ENCODE measurements around the gene OSBPL3. TPM values are rescaled to one million over a fixed set of nuclear protein-coding genes. Genes with fewer than 3 reads are reported as not detected.

OSBPL3 gene
- polyA plus RNA-seq, 1 donor from 2014 or later, result 0.26 TPM

DNA sequence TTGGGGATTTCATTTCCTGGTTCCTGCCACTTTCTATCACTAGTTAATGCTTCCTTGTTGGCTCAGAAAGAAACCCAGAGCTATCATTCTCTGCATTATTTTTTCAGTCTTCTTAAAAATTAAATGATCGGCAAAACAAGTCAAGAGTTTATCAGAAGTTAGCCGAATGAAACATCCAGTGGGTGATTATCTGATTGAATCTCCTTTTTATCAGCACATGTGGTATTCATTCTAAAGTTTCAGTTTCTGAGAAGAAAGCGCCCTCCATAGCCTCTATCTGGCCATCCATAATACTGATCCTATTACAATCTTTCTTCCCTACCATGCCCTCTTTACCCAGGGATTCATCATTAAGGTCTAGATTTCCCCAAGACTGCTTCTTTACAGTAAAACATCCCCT lies 71.8 kb downstream of the OSBPL3 start:
- TF ChIP-seq SMC3 (conservative IDR thresholded peaks at IDR 0.05; ENCODE audit: poor library complexity) (no peak), EP300 (conservative IDR thresholded peaks at IDR 0.05; ENCODE audit: poor library complexity, severe bottlenecking) (no peak), RAD21 (conservative IDR thresholded peaks at IDR 0.05) (no peak), MXI1 (conservative IDR thresholded peaks at IDR 0.05; ENCODE audit: poor library complexity, severe bottlenecking) (no peak), POLR2AphosphoS5 (IDR thresholded peaks at IDR 0.05) (no peak), TAF1 (IDR thresholded peaks at IDR 0.05; ENCODE audit: low read depth) (no peak), EZH2 (IDR thresholded peaks at IDR 0.05; ENCODE audit: borderline replicate concordance, insufficient read depth, low read length, poor library complexity, severe bottlenecking) (no peak)
- TF ChIP-seq, protein P1, sequence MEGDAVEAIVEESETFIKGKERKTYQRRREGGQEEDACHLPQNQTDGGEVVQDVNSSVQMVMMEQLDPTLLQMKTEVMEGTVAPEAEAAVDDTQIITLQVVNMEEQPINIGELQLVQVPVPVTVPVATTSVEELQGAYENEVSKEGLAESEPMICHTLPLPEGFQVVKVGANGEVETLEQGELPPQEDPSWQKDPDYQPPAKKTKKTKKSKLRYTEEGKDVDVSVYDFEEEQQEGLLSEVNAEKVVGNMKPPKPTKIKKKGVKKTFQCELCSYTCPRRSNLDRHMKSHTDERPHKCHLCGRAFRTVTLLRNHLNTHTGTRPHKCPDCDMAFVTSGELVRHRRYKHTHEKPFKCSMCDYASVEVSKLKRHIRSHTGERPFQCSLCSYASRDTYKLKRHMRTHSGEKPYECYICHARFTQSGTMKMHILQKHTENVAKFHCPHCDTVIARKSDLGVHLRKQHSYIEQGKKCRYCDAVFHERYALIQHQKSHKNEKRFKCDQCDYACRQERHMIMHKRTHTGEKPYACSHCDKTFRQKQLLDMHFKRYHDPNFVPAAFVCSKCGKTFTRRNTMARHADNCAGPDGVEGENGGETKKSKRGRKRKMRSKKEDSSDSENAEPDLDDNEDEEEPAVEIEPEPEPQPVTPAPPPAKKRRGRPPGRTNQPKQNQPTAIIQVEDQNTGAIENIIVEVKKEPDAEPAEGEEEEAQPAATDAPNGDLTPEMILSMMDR (IDR thresholded peaks at IDR 0.05; ENCODE audit: poor library complexity, severe bottlenecking), result no peak
- TF ChIP-seq, protein P2, sequence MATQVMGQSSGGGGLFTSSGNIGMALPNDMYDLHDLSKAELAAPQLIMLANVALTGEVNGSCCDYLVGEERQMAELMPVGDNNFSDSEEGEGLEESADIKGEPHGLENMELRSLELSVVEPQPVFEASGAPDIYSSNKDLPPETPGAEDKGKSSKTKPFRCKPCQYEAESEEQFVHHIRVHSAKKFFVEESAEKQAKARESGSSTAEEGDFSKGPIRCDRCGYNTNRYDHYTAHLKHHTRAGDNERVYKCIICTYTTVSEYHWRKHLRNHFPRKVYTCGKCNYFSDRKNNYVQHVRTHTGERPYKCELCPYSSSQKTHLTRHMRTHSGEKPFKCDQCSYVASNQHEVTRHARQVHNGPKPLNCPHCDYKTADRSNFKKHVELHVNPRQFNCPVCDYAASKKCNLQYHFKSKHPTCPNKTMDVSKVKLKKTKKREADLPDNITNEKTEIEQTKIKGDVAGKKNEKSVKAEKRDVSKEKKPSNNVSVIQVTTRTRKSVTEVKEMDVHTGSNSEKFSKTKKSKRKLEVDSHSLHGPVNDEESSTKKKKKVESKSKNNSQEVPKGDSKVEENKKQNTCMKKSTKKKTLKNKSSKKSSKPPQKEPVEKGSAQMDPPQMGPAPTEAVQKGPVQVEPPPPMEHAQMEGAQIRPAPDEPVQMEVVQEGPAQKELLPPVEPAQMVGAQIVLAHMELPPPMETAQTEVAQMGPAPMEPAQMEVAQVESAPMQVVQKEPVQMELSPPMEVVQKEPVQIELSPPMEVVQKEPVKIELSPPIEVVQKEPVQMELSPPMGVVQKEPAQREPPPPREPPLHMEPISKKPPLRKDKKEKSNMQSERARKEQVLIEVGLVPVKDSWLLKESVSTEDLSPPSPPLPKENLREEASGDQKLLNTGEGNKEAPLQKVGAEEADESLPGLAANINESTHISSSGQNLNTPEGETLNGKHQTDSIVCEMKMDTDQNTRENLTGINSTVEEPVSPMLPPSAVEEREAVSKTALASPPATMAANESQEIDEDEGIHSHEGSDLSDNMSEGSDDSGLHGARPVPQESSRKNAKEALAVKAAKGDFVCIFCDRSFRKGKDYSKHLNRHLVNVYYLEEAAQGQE (IDR thresholded peaks at IDR 0.05; ENCODE audit: borderline replicate concordance), result no peak
- H3K27ac ChIP-seq (ENCODE audit: low read length), result no peak overlapping the region
- no peaks in the 10 kb centered on the region for H3F3A ChIP-seq (ENCODE audit: insufficient read depth, low read length, poor library complexity, severe bottlenecking)
- no peaks in the 10 kb centered on the region for H3K79me2 ChIP-seq (replicated peaks; ENCODE audit: insufficient read depth, low read length)
- no peaks in the 10 kb centered on the region for H3K27me3 ChIP-seq (ENCODE audit: insufficient read depth, low read depth, low read length)
- H2AFZ ChIP-seq (ENCODE audit: low read depth, low read length), result no peak overlapping the region
- no peaks in the 10 kb centered on the region for H3K9me3 ChIP-seq (ENCODE audit: low read length)
- H3K9me2 ChIP-seq (ENCODE audit: insufficient read depth, low read length), result no peaks in the 10 kb centered on the region
- H4K20me1 ChIP-seq (ENCODE audit: insufficient read depth), result no peaks in the 10 kb centered on the region
- H3K36me3 ChIP-seq (ENCODE audit: insufficient read depth, low read length), result no peaks in the 10 kb centered on the region
- H3K4me3 ChIP-seq (ENCODE audit: low read length), result no peak overlapping the region
- no peak overlapping the region for H3K9ac ChIP-seq (ENCODE audit: low read length)
- H3K4me2 ChIP-seq (ENCODE audit: low read length), result no peak overlapping the region

DNA sequence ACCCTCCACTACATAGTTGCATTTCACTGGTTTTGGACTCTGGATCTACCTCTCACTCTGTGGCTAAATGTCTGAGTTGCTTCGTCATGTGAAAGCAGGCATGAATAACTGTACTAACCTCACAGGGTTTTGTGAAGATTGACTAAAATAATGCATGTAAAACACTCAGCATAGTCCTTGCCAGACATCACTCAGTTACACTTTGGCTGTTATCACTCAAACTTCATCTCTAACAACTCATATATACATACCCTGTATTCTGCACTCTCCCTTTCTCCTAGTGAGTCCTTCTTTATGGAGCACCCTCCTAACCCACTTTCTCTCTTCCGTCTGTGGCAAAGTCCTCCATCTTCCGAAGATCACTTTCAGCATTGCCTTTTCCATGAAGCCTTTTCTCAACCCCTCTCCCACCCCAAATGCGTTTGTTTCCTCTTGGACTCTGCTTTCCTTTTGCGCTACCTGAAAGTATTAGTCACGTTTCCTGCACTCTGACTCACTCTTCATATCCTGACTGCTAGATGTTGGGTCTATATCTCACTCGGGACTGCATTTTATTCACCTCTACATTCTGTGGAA lies 72.6 kb downstream of the OSBPL3 start:
- Histone ChIP-seq H3K4me2 (ENCODE audit: low read length) (no peak overlapping the region), H3K9me3 (ENCODE audit: low read length) (no peaks in the 10 kb centered on the region), H3K36me3 (ENCODE audit: insufficient read depth, low read length) (no peaks in the 10 kb centered on the region), H3K27me3 (ENCODE audit: insufficient read depth, low read depth, low read length) (no peaks in the 10 kb centered on the region), H3F3A (ENCODE audit: insufficient read depth, low read length, poor library complexity, severe bottlenecking) (no peaks in the 10 kb centered on the region), H3K79me2 (replicated peaks; ENCODE audit: insufficient read depth, low read length) (no peaks in the 10 kb centered on the region), H3K9me2 (ENCODE audit: insufficient read depth, low read length) (no peaks in the 10 kb centered on the region), H2AFZ (ENCODE audit: low read depth, low read length) (no peak overlapping the region), H3K27ac (ENCODE audit: low read length) (no peak overlapping the region), H3K9ac (ENCODE audit: low read length) (no peak overlapping the region), H4K20me1 (ENCODE audit: insufficient read depth) (no peaks in the 10 kb centered on the region), H3K4me3 (ENCODE audit: low read length) (no peak overlapping the region)
- TF ChIP-seq EZH2 (IDR thresholded peaks at IDR 0.05; ENCODE audit: borderline replicate concordance, insufficient read depth, low read length, poor library complexity, severe bottlenecking) (no peak), EP300 (conservative IDR thresholded peaks at IDR 0.05; ENCODE audit: poor library complexity, severe bottlenecking) (no peak)
- TF ChIP-seq, protein P2 (IDR thresholded peaks at IDR 0.05; ENCODE audit: borderline replicate concordance), result no peak

All from neural cell (in vitro differentiated cells).